ENCODE measurements around the gene C1RL.

DNA sequence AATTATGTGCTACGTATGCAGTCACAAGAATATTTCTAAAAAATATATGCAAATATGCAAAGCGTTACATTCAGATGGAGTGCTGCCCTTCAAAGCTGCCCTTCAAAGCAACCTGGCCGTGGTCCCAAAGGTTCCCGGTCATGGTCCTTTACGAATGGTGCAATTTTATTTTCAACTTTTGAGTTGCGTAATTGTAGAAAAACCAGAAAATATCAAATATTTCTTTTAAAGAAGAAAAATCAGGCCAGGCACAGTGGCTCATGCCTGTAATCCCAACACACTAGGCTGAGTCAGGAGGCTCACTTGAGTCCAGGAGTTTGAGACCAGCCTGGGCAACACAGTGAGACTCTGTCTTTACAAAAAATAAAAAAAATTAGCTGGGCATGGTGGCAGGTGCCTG, 42.5 kb upstream of the C1RL start:
- TF ChIP-seq, protein P1, sequence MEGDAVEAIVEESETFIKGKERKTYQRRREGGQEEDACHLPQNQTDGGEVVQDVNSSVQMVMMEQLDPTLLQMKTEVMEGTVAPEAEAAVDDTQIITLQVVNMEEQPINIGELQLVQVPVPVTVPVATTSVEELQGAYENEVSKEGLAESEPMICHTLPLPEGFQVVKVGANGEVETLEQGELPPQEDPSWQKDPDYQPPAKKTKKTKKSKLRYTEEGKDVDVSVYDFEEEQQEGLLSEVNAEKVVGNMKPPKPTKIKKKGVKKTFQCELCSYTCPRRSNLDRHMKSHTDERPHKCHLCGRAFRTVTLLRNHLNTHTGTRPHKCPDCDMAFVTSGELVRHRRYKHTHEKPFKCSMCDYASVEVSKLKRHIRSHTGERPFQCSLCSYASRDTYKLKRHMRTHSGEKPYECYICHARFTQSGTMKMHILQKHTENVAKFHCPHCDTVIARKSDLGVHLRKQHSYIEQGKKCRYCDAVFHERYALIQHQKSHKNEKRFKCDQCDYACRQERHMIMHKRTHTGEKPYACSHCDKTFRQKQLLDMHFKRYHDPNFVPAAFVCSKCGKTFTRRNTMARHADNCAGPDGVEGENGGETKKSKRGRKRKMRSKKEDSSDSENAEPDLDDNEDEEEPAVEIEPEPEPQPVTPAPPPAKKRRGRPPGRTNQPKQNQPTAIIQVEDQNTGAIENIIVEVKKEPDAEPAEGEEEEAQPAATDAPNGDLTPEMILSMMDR (IDR thresholded peaks at IDR 0.05; ENCODE audit: insufficient read depth, low read length, poor library complexity, severe bottlenecking) = no peak
- no peak for TF ChIP-seq EZH2phosphoT487 (conservative IDR thresholded peaks at IDR 0.05; ENCODE audit: low read length)
